GM12878 (cell line): ENCODE data around the gene CEP131. TPM values are rescaled to one million over a fixed set of nuclear protein-coding genes. Genes with fewer than 3 reads are reported as not detected.

Source experiments
- ASH2L ChIP-seq: fragments of 300-600, 200-600 bp; sonication (generic); IDR thresholded peaks from 2 replicates; pipeline ENCODE4 v1.6.1; 2017; ENCODE audit warnings: low read depth, mild to moderate bottlenecking, borderline replicate concordance
- BHLHE40 ChIP-seq, 2 experiments: fragments of 450-650 bp in 1 of 2; IDR thresholded peaks; 2 replicates each; pipeline ENCODE4 v1.6.1; 2011 to 2017; ENCODE audit warnings: low read depth in 2 of 2, borderline replicate concordance in 1 of 2, improper control_type of control experiment in 1 of 2, low read length in 1 of 2, mild to moderate bottlenecking in 1 of 2
- CBX3 ChIP-seq: fragments of 200-600 bp; sonication (generic); IDR thresholded peaks from 2 replicates; pipeline ENCODE4 v1.6.1; 2016; ENCODE audit warnings: low read depth, borderline replicate concordance
- CTCF ChIP-seq, 3 experiments: IDR thresholded peaks in 2 of 3; conservative IDR thresholded peaks in 1 of 3; 2 replicates each; pipeline ENCODE4 v1.5.1; 2011; ENCODE audit warnings: low read depth in 3 of 3, low read length in 3 of 3, mild to moderate bottlenecking in 3 of 3, control low read depth in 2 of 3, moderate library complexity in 2 of 3, inconsistent platforms in 1 of 3, mixed read lengths in 1 of 3; ENCODE audit not compliant: control insufficient read depth in 2 of 3, insufficient read depth in 1 of 3; ENCODE audit errors: extremely low read depth in 1 of 3
- E2F4 ChIP-seq: IDR thresholded peaks from 2 replicates; pipeline ENCODE4 v1.6.1; 2012; ENCODE audit warnings: low read depth, low read length, improper control_type of control experiment
- HDGF ChIP-seq: fragments of 450-650 bp; IDR thresholded peaks from 2 replicates; pipeline ENCODE4 v1.6.1; 2016; ENCODE audit warnings: antibody characterized with exemption
- NR2F1 ChIP-seq: fragments of 450-650 bp; conservative IDR thresholded peaks from 2 replicates; pipeline ENCODE4 v1.6.1; 2017; ENCODE audit warnings: mild to moderate bottlenecking
- RAD21 ChIP-seq: IDR thresholded peaks from 2 replicates; pipeline ENCODE4 v1.6.1; 2011; ENCODE audit warnings: mild to moderate bottlenecking, low read depth, low read length, moderate library complexity; ENCODE audit not compliant: insufficient read depth
- RCOR1 ChIP-seq: conservative IDR thresholded peaks from 2 replicates; pipeline ENCODE4 v1.6.1; 2012; ENCODE audit warnings: low read depth, low read length, improper control_type of control experiment
- SMC3 ChIP-seq: IDR thresholded peaks from 2 replicates; pipeline ENCODE4 v1.6.1; 2011; ENCODE audit warnings: low read length, improper control_type of control experiment, borderline replicate concordance
- YY1 ChIP-seq: IDR thresholded peaks from 2 replicates; pipeline ENCODE4 v1.6.1; 2011; ENCODE audit warnings: low read depth, mild to moderate bottlenecking, low read length
- ZBED1 ChIP-seq: IDR thresholded peaks from 2 replicates; pipeline ENCODE4 v1.6.1; 2016; ENCODE audit warnings: borderline replicate concordance
- ZSCAN29 ChIP-seq: fragments of 450-650 bp; IDR thresholded peaks from 2 replicates; pipeline ENCODE4 v1.6.1; 2017; ENCODE audit warnings: mild to moderate bottlenecking, moderate library complexity
- polyA plus RNA-seq, 11 experiments: library from polyadenylated mRNA; depleted of rRNA in 4 of 11; unstranded in 6 of 11; stranded (reverse) in 5 of 11; fragments of >200 nt; fragmentation: Nextera tagmentation in 4 of 11; fragmentation: Illumina TruSeq in 1 of 11; extraction: Ambion mirVana in 4 of 11; extraction: Trizol in 1 of 11; gene quantifications; 1 replicate in 1 of 11; 2 replicates in 10 of 11; pipeline versions ENCODE4 v1.2.1 to v1.2.3, GENCODE V29; 2011 to 2016; ENCODE audit warnings: inconsistent platforms in 2 of 11, missing spikeins in 2 of 11, low read depth in 1 of 11
- total RNA-seq, 4 experiments: library from RNA; depleted of rRNA in 3 of 4; stranded (reverse); fragments of >200 nt in 3 of 4; fragmentation: Illumina TruSeq in 1 of 4; extraction: Trizol in 1 of 4; gene quantifications; 2 replicates each; pipeline versions ENCODE4 v1.2.1 to v1.2.3, GENCODE V29; 2013 to 2021

CEP131 gene
- total and polyA plus RNA-seq, 10 of the 15 experiments (the other 5 are each of a cell fraction or from before 2014, with no cell fraction given) = 0.05 to 17.3 (median 6.7) TPM

GRCh38 chr17:81241648-81242420 is 19.1 kb upstream of the CEP131 start (continued):
- TF ChIP-seq ZBED1 (no peak), ASH2L (no peak), HDGF (peak; percentile 76; the same call in 1 of the 2 replicates), E2F4 (no peak), SMC3 (peak; percentile 65), CTCF (IDR thresholded peaks at IDR 0.05 in 2 of 3, conservative IDR thresholded peaks at IDR 0.05 in 1 of 3; ENCODE audit: control insufficient read depth in 2 of 3, extremely low read depth in 1 of 3, insufficient read depth in 1 of 3, low read depth in 3 of 3, low read length in 3 of 3) (peak; percentile 83 to 94 (median 86)), ZSCAN29 (no peak), CBX3 (no peak), RCOR1 (0 out of 2 replicates have a peak, but pooled peaks have one; percentile 32), YY1 (peak; percentile 54), NR2F1 (peak; percentile 58), RAD21 (peak; percentile 79), BHLHE40 (IDR thresholded peaks at IDR 0.05; ENCODE audit: borderline replicate concordance in 1 of 2, low read depth in 2 of 2, low read length in 1 of 2) (peak in 1 of 2 experiments; percentile 32; a peak in 1 of 4 replicates)
